GM23338 (cell line): ENCODE results near the gene EMD. TPM values are rescaled to one million over a fixed set of nuclear protein-coding genes. Genes with fewer than 3 reads are reported as not detected.

Experiments
- ATAC-seq: fragments of 200-7000 bp; cut with Tn5 transposase; 3 replicates; pipeline ENCODE4 v1.9.1; 2020
- DNase-seq: peaks from one replicate; pipeline ENCODE4 v3.0.0-alpha.2; 2015; ENCODE audit warnings: low spot score
- H2AFZ ChIP-seq: fragments of 200-600 bp; sonication (generic); 2 replicates; pipeline ENCODE4 v1.8.0; 2016; ENCODE audit warnings: antibody characterized with exemption, mild to moderate bottlenecking, moderate library complexity
- H3F3A ChIP-seq: fragments of 200-600 bp; sonication (generic); replicated peaks from 2 replicates; pipeline ENCODE4 v1.8.0; 2017; ENCODE audit warnings: antibody characterized with exemption, mixed run types, low read depth
- H3K27ac ChIP-seq: fragments of 200-600 bp; sonication (generic); 2 replicates; pipeline ENCODE4 v1.6.1; 2016; ENCODE audit warnings: low read depth
- H3K27me3 ChIP-seq: fragments of 200-600 bp; sonication (generic); 2 replicates; pipeline ENCODE4 v1.8.0; 2016; ENCODE audit warnings: mild to moderate bottlenecking, mixed run types, moderate library complexity; ENCODE audit not compliant: insufficient read depth
- H3K36me3 ChIP-seq: fragments of 200-600 bp; sonication (generic); 2 replicates; pipeline ENCODE4 v1.8.0; 2016; ENCODE audit warnings: mild to moderate bottlenecking; ENCODE audit not compliant: insufficient read depth
- H3K4me1 ChIP-seq: fragments of 200-600 bp; sonication (generic); 2 replicates; pipeline ENCODE4 v1.8.0; 2016; ENCODE audit warnings: mild to moderate bottlenecking, moderate library complexity; ENCODE audit not compliant: insufficient read depth
- H3K4me2 ChIP-seq: fragments of 200-600 bp; sonication (generic); 2 replicates; pipeline ENCODE4 v1.7.1; 2017; ENCODE audit warnings: mixed run types
- H3K4me3 ChIP-seq: fragments of 200-600 bp; sonication (generic); 2 replicates; pipeline ENCODE4 v1.6.1; 2016; ENCODE audit warnings: mixed run types
- H3K79me2 ChIP-seq: fragments of 200-600 bp; sonication (generic); replicated peaks from 2 replicates; pipeline ENCODE4 v1.8.0; 2017; ENCODE audit warnings: mild to moderate bottlenecking; ENCODE audit not compliant: insufficient read depth
- H3K9me2 ChIP-seq: fragments of 200-600 bp; sonication (generic); 2 replicates; pipeline ENCODE4 v1.8.0; 2017; ENCODE audit not compliant: insufficient read depth
- H4K20me1 ChIP-seq: fragments of 200-600 bp; sonication (generic); replicated peaks from 2 replicates; pipeline ENCODE4 v1.8.0; 2017; ENCODE audit warnings: mild to moderate bottlenecking; ENCODE audit not compliant: insufficient read depth
- H3K27ac Mint-ChIP-seq: 2 replicates; pipeline ENCODE4 v1.8.0; 2020; ENCODE audit warnings: inconsistent platforms, mild to moderate bottlenecking, moderate library complexity, mixed read lengths
- H3K27me3 Mint-ChIP-seq: 3 replicates; pipeline ENCODE4 v1.8.0; 2022; ENCODE audit warnings: low read depth, mild to moderate bottlenecking, moderate library complexity, mixed read lengths, inconsistent platforms; ENCODE audit not compliant: insufficient read depth, poor library complexity
- H3K36me3 Mint-ChIP-seq: 3 replicates; pipeline ENCODE4 v1.8.0; 2021; ENCODE audit warnings: low read depth, mild to moderate bottlenecking, inconsistent platforms, moderate library complexity, mixed read lengths
- H3K4me1 Mint-ChIP-seq: 3 replicates; pipeline ENCODE4 v1.8.0; 2020; ENCODE audit warnings: mild to moderate bottlenecking, inconsistent platforms, mixed read lengths
- H3K4me3 Mint-ChIP-seq: 3 replicates; pipeline ENCODE4 v1.8.0; 2021; ENCODE audit warnings: moderate library complexity, mild to moderate bottlenecking, inconsistent platforms, mixed read lengths
- H3K9me3 Mint-ChIP-seq: 3 replicates; pipeline ENCODE4 v1.8.0; 2020; ENCODE audit warnings: moderate library complexity, mild to moderate bottlenecking, inconsistent platforms, mixed read lengths
- CTCF ChIP-seq, 2 experiments: fragments of 200-600 bp in 1 of 2; sonication (generic) in 1 of 2; conservative IDR thresholded peaks; 2 replicates each; pipeline versions ENCODE4 v1.5.1 to v1.6.1; 2016 to 2017; ENCODE audit warnings: antibody characterized with exemption in 2 of 2, low read depth in 2 of 2, mild to moderate bottlenecking in 2 of 2, moderate library complexity in 1 of 2
- ETS1 ChIP-seq: IDR thresholded peaks from 2 replicates; pipeline ENCODE4 v1.6.1; 2016; ENCODE audit warnings: antibody characterized with exemption
- EZH2 ChIP-seq: fragments of 200-600 bp; sonication (generic); IDR thresholded peaks from one replicate; pipeline ENCODE4 v1.8.0; 2017; ENCODE audit warnings: antibody characterized with exemption, mild to moderate bottlenecking, low read depth; ENCODE audit not compliant: unreplicated experiment
- EZH2phosphoT487 ChIP-seq: fragments of 200-600 bp; sonication (generic); IDR thresholded peaks from one replicate; pipeline ENCODE4 v1.8.1; 2018; ENCODE audit warnings: antibody characterized with exemption; ENCODE audit not compliant: unreplicated experiment
- JUNB ChIP-seq: IDR thresholded peaks from one replicate; pipeline ENCODE4 v1.6.1; 2016; ENCODE audit warnings: antibody characterized with exemption; ENCODE audit not compliant: unreplicated experiment
- NANOG ChIP-seq: IDR thresholded peaks from 2 replicates; pipeline ENCODE4 v1.6.1; 2016; ENCODE audit warnings: antibody characterized with exemption, borderline replicate concordance
- POLR2AphosphoS5 ChIP-seq: IDR thresholded peaks from 2 replicates; pipeline ENCODE4 v1.6.1; 2016; ENCODE audit warnings: antibody characterized with exemption, low read depth
- STAT1 ChIP-seq: IDR thresholded peaks from one replicate; pipeline ENCODE4 v1.6.1; 2016; ENCODE audit warnings: antibody characterized with exemption; ENCODE audit not compliant: unreplicated experiment
- ZNF331 ChIP-seq: fragments of 250-450 bp; sonication (Bioruptor Pico); IDR thresholded peaks from 2 replicates; pipeline ENCODE4 v1.5.0; 2020; ENCODE audit warnings: low read depth, mild to moderate bottlenecking, moderate library complexity
- polyA plus RNA-seq: library from polyadenylated mRNA; unstranded; fragments of >200 nt; fragmentation: Nextera tagmentation; extraction: Ambion mirVana; gene quantifications from 2 replicates; pipeline ENCODE4 v1.2.1, GENCODE V29; 2016
- total RNA-seq: library from RNA; depleted of rRNA; stranded (reverse); fragments of >200 nt; shearing (Covaris generic); gene quantifications from 2 replicates; pipeline ENCODE4 v1.2.3, GENCODE V29; 2014

Gene EMD
- total and polyA plus RNA-seq, 2 experiments from 2014 or later: 74.2 to 78.6 TPM

GRCh38 chrX:154367474-154368308 is 11.4 kb upstream of the EMD start (continued):
- TF ChIP-seq CTCF (conservative IDR thresholded peaks at IDR 0.05; ENCODE audit: low read depth in 2 of 2): no peak
- TF ChIP-seq EZH2: no peak
- no peak for TF ChIP-seq ETS1
- TF ChIP-seq ZNF331: no peak
- TF ChIP-seq EZH2phosphoT487: no peak
- TF ChIP-seq POLR2AphosphoS5: no peak

- H3K4me1 Mint-ChIP-seq: peaks cover 6% of the 10 kb centered on the region; the same call in 1 of the 3 replicates
- peak overlapping the region; percentile 84 for H3K4me3 ChIP-seq
- no peaks in the 10 kb centered on the region for H3K27me3 ChIP-seq
- H3K36me3 ChIP-seq: no peaks in the 10 kb centered on the region
- peaks cover 56% of the 10 kb centered on the region for H3K36me3 Mint-ChIP-seq
- H3K27ac Mint-ChIP-seq: peak overlapping the region; percentile 78; the same call in 1 of the 2 replicates
- peaks cover 5% of the 10 kb centered on the region; the same call in 2 of the 3 replicates for H3K9me3 Mint-ChIP-seq
- peak overlapping the region; percentile 80 for H3K27ac ChIP-seq
- TF ChIP-seq ZNF331 (no peak), JUNB (no peak), ETS1 (no peak), EZH2 (no peak), STAT1 (no peak), NANOG (no peak)
- no peaks in the 10 kb centered on the region for H3K9me2 ChIP-seq
- ATAC-seq: peak; percentile 0; the same call in 2 of the 3 replicates
- H3K4me2 ChIP-seq: peak overlapping the region; percentile 81
- peaks cover 6% of the 10 kb centered on the region for H4K20me1 ChIP-seq
- DNase-seq: peak; percentile 41
- 0 out of 2 replicates have a peak, but pooled peaks cover 4% of the 10 kb centered on the region for H3K4me1 ChIP-seq
- peaks cover 49% of the 10 kb centered on the region for H3K79me2 ChIP-seq
- 0 out of 2 replicates have a peak, but pooled peaks cover 5% of the 10 kb centered on the region for H3F3A ChIP-seq
- H3K4me3 Mint-ChIP-seq: peak overlapping the region; percentile 91
- H2AFZ ChIP-seq: no peak overlapping the region
- peaks cover 25% of the 10 kb centered on the region for H3K27me3 Mint-ChIP-seq
These were observed 10.3 kb upstream of the EMD start for GRCh38 chrX:154368630-154369448.
